GM23338 (cell line): Measurements from ENCODE around the gene ZMYM4. TPM values are rescaled to one million over a fixed set of nuclear protein-coding genes. Genes with fewer than 3 reads are reported as not detected.

Experiments
- ATAC-seq: fragments of 200-7000 bp; cut with Tn5 transposase; 3 replicates; pipeline ENCODE4 v1.9.1; 2020
- DNase-seq: peaks from one replicate; pipeline ENCODE4 v3.0.0-alpha.2; 2015; ENCODE audit warnings: low spot score
- H2AFZ ChIP-seq: fragments of 200-600 bp; sonication (generic); 2 replicates; pipeline ENCODE4 v1.8.0; 2016; ENCODE audit warnings: antibody characterized with exemption, mild to moderate bottlenecking, moderate library complexity
- H3F3A ChIP-seq: fragments of 200-600 bp; sonication (generic); replicated peaks from 2 replicates; pipeline ENCODE4 v1.8.0; 2017; ENCODE audit warnings: antibody characterized with exemption, mixed run types, low read depth
- H3K27ac ChIP-seq: fragments of 200-600 bp; sonication (generic); 2 replicates; pipeline ENCODE4 v1.6.1; 2016; ENCODE audit warnings: low read depth
- H3K27me3 ChIP-seq: fragments of 200-600 bp; sonication (generic); 2 replicates; pipeline ENCODE4 v1.8.0; 2016; ENCODE audit warnings: mild to moderate bottlenecking, mixed run types, moderate library complexity; ENCODE audit not compliant: insufficient read depth
- H3K36me3 ChIP-seq: fragments of 200-600 bp; sonication (generic); 2 replicates; pipeline ENCODE4 v1.8.0; 2016; ENCODE audit warnings: mild to moderate bottlenecking; ENCODE audit not compliant: insufficient read depth
- H3K4me1 ChIP-seq: fragments of 200-600 bp; sonication (generic); 2 replicates; pipeline ENCODE4 v1.8.0; 2016; ENCODE audit warnings: mild to moderate bottlenecking, moderate library complexity; ENCODE audit not compliant: insufficient read depth
- H3K4me2 ChIP-seq: fragments of 200-600 bp; sonication (generic); 2 replicates; pipeline ENCODE4 v1.7.1; 2017; ENCODE audit warnings: mixed run types
- H3K4me3 ChIP-seq: fragments of 200-600 bp; sonication (generic); 2 replicates; pipeline ENCODE4 v1.6.1; 2016; ENCODE audit warnings: mixed run types
- H3K79me2 ChIP-seq: fragments of 200-600 bp; sonication (generic); replicated peaks from 2 replicates; pipeline ENCODE4 v1.8.0; 2017; ENCODE audit warnings: mild to moderate bottlenecking; ENCODE audit not compliant: insufficient read depth
- H3K9me2 ChIP-seq: fragments of 200-600 bp; sonication (generic); 2 replicates; pipeline ENCODE4 v1.8.0; 2017; ENCODE audit not compliant: insufficient read depth
- H4K20me1 ChIP-seq: fragments of 200-600 bp; sonication (generic); replicated peaks from 2 replicates; pipeline ENCODE4 v1.8.0; 2017; ENCODE audit warnings: mild to moderate bottlenecking; ENCODE audit not compliant: insufficient read depth
- H3K27ac Mint-ChIP-seq: 2 replicates; pipeline ENCODE4 v1.8.0; 2020; ENCODE audit warnings: inconsistent platforms, mild to moderate bottlenecking, moderate library complexity, mixed read lengths
- H3K27me3 Mint-ChIP-seq: 3 replicates; pipeline ENCODE4 v1.8.0; 2022; ENCODE audit warnings: low read depth, mild to moderate bottlenecking, moderate library complexity, mixed read lengths, inconsistent platforms; ENCODE audit not compliant: insufficient read depth, poor library complexity
- H3K36me3 Mint-ChIP-seq: 3 replicates; pipeline ENCODE4 v1.8.0; 2021; ENCODE audit warnings: low read depth, mild to moderate bottlenecking, inconsistent platforms, moderate library complexity, mixed read lengths
- H3K4me1 Mint-ChIP-seq: 3 replicates; pipeline ENCODE4 v1.8.0; 2020; ENCODE audit warnings: mild to moderate bottlenecking, inconsistent platforms, mixed read lengths
- H3K4me3 Mint-ChIP-seq: 3 replicates; pipeline ENCODE4 v1.8.0; 2021; ENCODE audit warnings: moderate library complexity, mild to moderate bottlenecking, inconsistent platforms, mixed read lengths
- H3K9me3 Mint-ChIP-seq: 3 replicates; pipeline ENCODE4 v1.8.0; 2020; ENCODE audit warnings: moderate library complexity, mild to moderate bottlenecking, inconsistent platforms, mixed read lengths
- CREB1 ChIP-seq: fragments of 250-450 bp; sonication (Bioruptor Pico); IDR thresholded peaks from 2 replicates; pipeline ENCODE4 v1.5.0; 2020; ENCODE audit warnings: low read depth, mild to moderate bottlenecking, moderate library complexity
- EZH2 ChIP-seq: fragments of 200-600 bp; sonication (generic); IDR thresholded peaks from one replicate; pipeline ENCODE4 v1.8.0; 2017; ENCODE audit warnings: antibody characterized with exemption, mild to moderate bottlenecking, low read depth; ENCODE audit not compliant: unreplicated experiment
- EZH2phosphoT487 ChIP-seq: fragments of 200-600 bp; sonication (generic); IDR thresholded peaks from one replicate; pipeline ENCODE4 v1.8.1; 2018; ENCODE audit warnings: antibody characterized with exemption; ENCODE audit not compliant: unreplicated experiment
- JUNB ChIP-seq: IDR thresholded peaks from one replicate; pipeline ENCODE4 v1.6.1; 2016; ENCODE audit warnings: antibody characterized with exemption; ENCODE audit not compliant: unreplicated experiment
- NANOG ChIP-seq: IDR thresholded peaks from 2 replicates; pipeline ENCODE4 v1.6.1; 2016; ENCODE audit warnings: antibody characterized with exemption, borderline replicate concordance
- POLR2AphosphoS5 ChIP-seq: IDR thresholded peaks from 2 replicates; pipeline ENCODE4 v1.6.1; 2016; ENCODE audit warnings: antibody characterized with exemption, low read depth
- REST ChIP-seq: IDR thresholded peaks from one replicate; pipeline ENCODE4 v1.6.1; 2018; ENCODE audit warnings: antibody characterized with exemption; ENCODE audit not compliant: unreplicated experiment
- STAT1 ChIP-seq: IDR thresholded peaks from one replicate; pipeline ENCODE4 v1.6.1; 2016; ENCODE audit warnings: antibody characterized with exemption; ENCODE audit not compliant: unreplicated experiment
- ZNF114 ChIP-seq: fragments of 250-450 bp; sonication (Bioruptor Pico); IDR thresholded peaks from 2 replicates; pipeline ENCODE4 v1.5.0; 2020; ENCODE audit warnings: mild to moderate bottlenecking, moderate library complexity
- ZNF331 ChIP-seq: fragments of 250-450 bp; sonication (Bioruptor Pico); IDR thresholded peaks from 2 replicates; pipeline ENCODE4 v1.5.0; 2020; ENCODE audit warnings: low read depth, mild to moderate bottlenecking, moderate library complexity
- polyA plus RNA-seq: library from polyadenylated mRNA; unstranded; fragments of >200 nt; fragmentation: Nextera tagmentation; extraction: Ambion mirVana; gene quantifications from 2 replicates; pipeline ENCODE4 v1.2.1, GENCODE V29; 2016
- total RNA-seq: library from RNA; depleted of rRNA; stranded (reverse); fragments of >200 nt; shearing (Covaris generic); gene quantifications from 2 replicates; pipeline ENCODE4 v1.2.3, GENCODE V29; 2014
- TF ChIP-seq, protein P1 (sequence below): IDR thresholded peaks from 2 replicates; pipeline ENCODE4 v1.6.1; 2016; ENCODE audit warnings: antibody characterized with exemption
- TF ChIP-seq, protein P2 (sequence below), 2 experiments: fragments of 200-600 bp in 1 of 2; sonication (generic) in 1 of 2; conservative IDR thresholded peaks; 2 replicates each; pipeline versions ENCODE4 v1.5.1 to v1.6.1; 2016 to 2017; ENCODE audit warnings: antibody characterized with exemption in 2 of 2, low read depth in 2 of 2, mild to moderate bottlenecking in 2 of 2, moderate library complexity in 1 of 2
- TF ChIP-seq, protein P3 (sequence below): fragments of 250-450 bp; sonication (Bioruptor Pico); IDR thresholded peaks from 2 replicates; pipeline ENCODE4 v1.5.0; 2020; ENCODE audit warnings: mild to moderate bottlenecking, moderate library complexity

Gene ZMYM4
- total and polyA plus RNA-seq, 2 experiments from 2014 or later, result 65.4 to 68.5 TPM

DNA sequence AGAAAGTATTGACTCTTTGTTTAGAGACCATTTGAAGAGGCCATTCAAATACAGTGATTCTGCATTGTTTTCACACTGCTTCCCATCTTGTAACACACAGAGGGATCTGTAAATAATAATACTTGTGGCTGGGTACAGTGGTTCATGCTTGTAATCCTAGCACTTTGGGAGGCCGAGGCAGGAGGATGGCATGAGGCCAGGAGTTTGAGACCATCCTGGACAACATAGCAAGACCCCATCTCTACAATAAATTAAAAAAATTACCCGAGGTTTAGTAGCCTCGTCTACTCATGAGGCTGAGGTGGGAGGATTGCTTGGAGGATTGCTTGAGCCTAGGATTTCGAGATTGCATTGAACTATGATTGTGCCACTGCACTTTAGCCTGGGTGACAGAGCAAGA is 5.7 kb downstream of the ZMYM4 start:
- H3K36me3 ChIP-seq, result no peaks in the 10 kb centered on the region; the same call in 1 of the 2 replicates
- no peaks in the 10 kb centered on the region for H3K27me3 Mint-ChIP-seq
- H4K20me1 ChIP-seq, result peaks cover 11% of the 10 kb centered on the region

More for the DNA sequence above, 5.7 kb downstream of the ZMYM4 start:
- H3K9me2 ChIP-seq, result no peaks in the 10 kb centered on the region
- no peak overlapping the region for H3K4me2 ChIP-seq
- Mint-ChIP-seq H3K36me3 (peaks cover 42% of the 10 kb centered on the region), H3K9me3 (no peaks in the 10 kb centered on the region), H3K4me3 (no peak overlapping the region), H3K27ac (no peak overlapping the region), H3K4me1 (peaks cover 19% of the 10 kb centered on the region)
- no peaks in the 10 kb centered on the region for H3K27me3 ChIP-seq
- peaks cover 99% of the 10 kb centered on the region for H3K79me2 ChIP-seq
- ATAC-seq (no peak), DNase-seq (no peak)
- TF ChIP-seq, protein P1, sequence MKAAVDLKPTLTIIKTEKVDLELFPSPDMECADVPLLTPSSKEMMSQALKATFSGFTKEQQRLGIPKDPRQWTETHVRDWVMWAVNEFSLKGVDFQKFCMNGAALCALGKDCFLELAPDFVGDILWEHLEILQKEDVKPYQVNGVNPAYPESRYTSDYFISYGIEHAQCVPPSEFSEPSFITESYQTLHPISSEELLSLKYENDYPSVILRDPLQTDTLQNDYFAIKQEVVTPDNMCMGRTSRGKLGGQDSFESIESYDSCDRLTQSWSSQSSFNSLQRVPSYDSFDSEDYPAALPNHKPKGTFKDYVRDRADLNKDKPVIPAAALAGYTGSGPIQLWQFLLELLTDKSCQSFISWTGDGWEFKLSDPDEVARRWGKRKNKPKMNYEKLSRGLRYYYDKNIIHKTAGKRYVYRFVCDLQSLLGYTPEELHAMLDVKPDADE, result no peak
- TF ChIP-seq JUNB (no peak), ZNF114 (CRISPR knock-in tag) (no peak), ZNF331 (CRISPR knock-in tag) (no peak), EZH2phosphoT487 (no peak), NANOG (no peak), STAT1 (no peak), EZH2 (no peak), POLR2AphosphoS5 (no peak), REST (no peak), CREB1 (CRISPR knock-in tag) (no peak)
- TF ChIP-seq, protein P2, sequence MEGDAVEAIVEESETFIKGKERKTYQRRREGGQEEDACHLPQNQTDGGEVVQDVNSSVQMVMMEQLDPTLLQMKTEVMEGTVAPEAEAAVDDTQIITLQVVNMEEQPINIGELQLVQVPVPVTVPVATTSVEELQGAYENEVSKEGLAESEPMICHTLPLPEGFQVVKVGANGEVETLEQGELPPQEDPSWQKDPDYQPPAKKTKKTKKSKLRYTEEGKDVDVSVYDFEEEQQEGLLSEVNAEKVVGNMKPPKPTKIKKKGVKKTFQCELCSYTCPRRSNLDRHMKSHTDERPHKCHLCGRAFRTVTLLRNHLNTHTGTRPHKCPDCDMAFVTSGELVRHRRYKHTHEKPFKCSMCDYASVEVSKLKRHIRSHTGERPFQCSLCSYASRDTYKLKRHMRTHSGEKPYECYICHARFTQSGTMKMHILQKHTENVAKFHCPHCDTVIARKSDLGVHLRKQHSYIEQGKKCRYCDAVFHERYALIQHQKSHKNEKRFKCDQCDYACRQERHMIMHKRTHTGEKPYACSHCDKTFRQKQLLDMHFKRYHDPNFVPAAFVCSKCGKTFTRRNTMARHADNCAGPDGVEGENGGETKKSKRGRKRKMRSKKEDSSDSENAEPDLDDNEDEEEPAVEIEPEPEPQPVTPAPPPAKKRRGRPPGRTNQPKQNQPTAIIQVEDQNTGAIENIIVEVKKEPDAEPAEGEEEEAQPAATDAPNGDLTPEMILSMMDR (conservative IDR thresholded peaks at IDR 0.05; ENCODE audit: low read depth in 2 of 2), result no peak
- TF ChIP-seq, protein P3, sequence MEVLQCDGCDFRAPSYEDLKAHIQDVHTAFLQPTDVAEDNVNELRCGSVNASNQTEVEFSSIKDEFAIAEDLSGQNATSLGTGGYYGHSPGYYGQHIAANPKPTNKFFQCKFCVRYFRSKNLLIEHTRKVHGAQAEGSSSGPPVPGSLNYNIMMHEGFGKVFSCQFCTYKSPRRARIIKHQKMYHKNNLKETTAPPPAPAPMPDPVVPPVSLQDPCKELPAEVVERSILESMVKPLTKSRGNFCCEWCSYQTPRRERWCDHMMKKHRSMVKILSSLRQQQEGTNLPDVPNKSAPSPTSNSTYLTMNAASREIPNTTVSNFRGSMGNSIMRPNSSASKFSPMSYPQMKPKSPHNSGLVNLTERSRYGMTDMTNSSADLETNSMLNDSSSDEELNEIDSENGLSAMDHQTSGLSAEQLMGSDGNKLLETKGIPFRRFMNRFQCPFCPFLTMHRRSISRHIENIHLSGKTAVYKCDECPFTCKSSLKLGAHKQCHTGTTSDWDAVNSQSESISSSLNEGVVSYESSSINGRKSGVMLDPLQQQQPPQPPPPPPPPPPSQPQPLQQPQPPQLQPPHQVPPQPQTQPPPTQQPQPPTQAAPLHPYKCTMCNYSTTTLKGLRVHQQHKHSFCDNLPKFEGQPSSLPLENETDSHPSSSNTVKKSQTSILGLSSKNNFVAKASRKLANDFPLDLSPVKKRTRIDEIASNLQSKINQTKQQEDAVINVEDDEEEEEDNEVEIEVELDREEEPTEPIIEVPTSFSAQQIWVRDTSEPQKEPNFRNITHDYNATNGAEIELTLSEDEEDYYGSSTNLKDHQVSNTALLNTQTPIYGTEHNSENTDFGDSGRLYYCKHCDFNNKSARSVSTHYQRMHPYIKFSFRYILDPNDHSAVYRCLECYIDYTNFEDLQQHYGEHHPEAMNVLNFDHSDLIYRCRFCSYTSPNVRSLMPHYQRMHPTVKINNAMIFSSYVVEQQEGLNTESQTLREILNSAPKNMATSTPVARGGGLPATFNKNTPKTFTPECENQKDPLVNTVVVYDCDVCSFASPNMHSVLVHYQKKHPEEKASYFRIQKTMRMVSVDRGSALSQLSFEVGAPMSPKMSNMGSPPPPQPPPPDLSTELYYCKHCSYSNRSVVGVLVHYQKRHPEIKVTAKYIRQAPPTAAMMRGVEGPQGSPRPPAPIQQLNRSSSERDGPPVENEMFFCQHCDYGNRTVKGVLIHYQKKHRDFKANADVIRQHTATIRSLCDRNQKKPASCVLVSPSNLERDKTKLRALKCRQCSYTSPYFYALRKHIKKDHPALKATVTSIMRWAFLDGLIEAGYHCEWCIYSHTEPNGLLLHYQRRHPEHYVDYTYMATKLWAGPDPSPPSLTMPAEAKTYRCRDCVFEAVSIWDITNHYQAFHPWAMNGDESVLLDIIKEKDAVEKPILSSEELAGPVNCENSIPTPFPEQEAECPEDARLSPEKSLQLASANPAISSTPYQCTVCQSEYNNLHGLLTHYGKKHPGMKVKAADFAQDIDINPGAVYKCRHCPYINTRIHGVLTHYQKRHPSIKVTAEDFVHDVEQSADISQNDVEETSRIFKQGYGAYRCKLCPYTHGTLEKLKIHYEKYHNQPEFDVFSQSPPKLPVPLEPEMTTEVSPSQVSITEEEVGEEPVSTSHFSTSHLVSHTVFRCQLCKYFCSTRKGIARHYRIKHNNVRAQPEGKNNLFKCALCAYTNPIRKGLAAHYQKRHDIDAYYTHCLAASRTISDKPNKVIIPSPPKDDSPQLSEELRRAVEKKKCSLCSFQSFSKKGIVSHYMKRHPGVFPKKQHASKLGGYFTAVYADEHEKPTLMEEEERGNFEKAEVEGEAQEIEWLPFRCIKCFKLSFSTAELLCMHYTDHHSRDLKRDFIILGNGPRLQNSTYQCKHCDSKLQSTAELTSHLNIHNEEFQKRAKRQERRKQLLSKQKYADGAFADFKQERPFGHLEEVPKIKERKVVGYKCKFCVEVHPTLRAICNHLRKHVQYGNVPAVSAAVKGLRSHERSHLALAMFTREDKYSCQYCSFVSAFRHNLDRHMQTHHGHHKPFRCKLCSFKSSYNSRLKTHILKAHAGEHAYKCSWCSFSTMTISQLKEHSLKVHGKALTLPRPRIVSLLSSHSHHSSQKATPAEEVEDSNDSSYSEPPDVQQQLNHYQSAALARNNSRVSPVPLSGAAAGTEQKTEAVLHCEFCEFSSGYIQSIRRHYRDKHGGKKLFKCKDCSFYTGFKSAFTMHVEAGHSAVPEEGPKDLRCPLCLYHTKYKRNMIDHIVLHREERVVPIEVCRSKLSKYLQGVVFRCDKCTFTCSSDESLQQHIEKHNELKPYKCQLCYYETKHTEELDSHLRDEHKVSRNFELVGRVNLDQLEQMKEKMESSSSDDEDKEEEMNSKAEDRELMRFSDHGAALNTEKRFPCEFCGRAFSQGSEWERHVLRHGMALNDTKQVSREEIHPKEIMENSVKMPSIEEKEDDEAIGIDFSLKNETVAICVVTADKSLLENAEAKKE (CRISPR knock-in tag), result no peak
- H3F3A ChIP-seq, result 0 out of 2 replicates have a peak, but pooled peaks cover 4% of the 10 kb centered on the region
- peaks cover 11% of the 10 kb centered on the region; the same call in 1 of the 2 replicates for H3K4me1 ChIP-seq
- no peak overlapping the region for H2AFZ ChIP-seq
- no peak overlapping the region for H3K27ac ChIP-seq
- H3K4me3 ChIP-seq, result no peak overlapping the region
